Fibroblast of mammary gland (primary cell): ENCODE measurements around the gene PCDHGB6.
A peak's percentile ranks its signal among the peaks of the same experiment; 100 is the strongest.

ENCODE experiments used
- DNase-seq: peaks from one replicate; pipeline ENCODE4 v3.0.0-alpha.2; 2010; ENCODE audit warnings: low read depth
- H3K4me3 ChIP-seq: 2 replicates; pipeline ENCODE4 v1.5.1; 2011; ENCODE audit warnings: low read depth, mild to moderate bottlenecking, low read length, moderate library complexity; ENCODE audit not compliant: control insufficient read depth
- TF ChIP-seq, protein P1 (sequence below): conservative IDR thresholded peaks from 2 replicates; pipeline ENCODE4 v1.5.1; 2011; ENCODE audit warnings: low read depth, low read length, inconsistent platforms; ENCODE audit not compliant: control insufficient read depth, insufficient read depth

Gene PCDHGB6

DNA sequence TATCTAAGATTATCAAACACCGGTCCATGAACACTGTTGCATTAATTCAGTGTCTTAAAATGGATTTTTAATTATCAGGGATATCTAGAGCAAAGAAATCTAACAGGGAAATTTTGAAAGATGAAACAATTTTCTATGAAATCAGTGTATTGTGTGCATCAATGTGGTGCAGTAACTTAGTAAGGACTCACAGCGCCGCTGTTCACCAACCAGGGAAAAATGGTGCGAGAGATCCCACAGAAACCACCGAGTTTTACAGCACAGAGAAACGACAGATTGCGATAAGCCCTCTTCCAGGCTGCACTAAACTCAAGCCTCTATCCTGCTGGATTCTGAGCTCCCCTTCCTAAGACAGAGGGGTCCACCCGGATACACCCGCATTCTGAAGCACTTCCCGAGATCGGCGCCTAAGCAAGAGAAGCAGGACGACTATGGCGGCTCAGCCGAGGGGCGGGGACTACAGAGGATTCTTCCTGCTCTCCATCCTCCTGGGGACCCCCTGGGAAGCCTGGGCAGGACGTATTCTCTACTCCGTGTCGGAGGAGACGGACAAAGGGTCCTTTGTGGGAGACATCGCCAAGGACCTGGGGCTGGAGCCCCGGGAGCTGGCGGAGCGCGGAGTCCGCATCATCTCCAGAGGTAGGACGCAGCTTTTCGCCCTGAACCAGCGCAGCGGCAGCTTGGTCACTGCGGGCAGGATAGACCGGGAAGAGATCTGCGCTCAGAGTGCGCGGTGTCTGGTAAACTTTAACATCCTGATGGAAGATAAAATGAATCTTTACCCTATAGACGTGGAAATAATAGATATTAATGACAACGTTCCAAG is 25.1 kb upstream of the PCDHGB6 start, which contains the start of gene PCDHGA7:
PCDHGA7 (plus strand) TSS at position 274 of the 826 bp plus-strand sequence; CDS start at position 432, 158 bp downstream.
- peak; percentile 54 for DNase-seq
- TF ChIP-seq, protein P1, sequence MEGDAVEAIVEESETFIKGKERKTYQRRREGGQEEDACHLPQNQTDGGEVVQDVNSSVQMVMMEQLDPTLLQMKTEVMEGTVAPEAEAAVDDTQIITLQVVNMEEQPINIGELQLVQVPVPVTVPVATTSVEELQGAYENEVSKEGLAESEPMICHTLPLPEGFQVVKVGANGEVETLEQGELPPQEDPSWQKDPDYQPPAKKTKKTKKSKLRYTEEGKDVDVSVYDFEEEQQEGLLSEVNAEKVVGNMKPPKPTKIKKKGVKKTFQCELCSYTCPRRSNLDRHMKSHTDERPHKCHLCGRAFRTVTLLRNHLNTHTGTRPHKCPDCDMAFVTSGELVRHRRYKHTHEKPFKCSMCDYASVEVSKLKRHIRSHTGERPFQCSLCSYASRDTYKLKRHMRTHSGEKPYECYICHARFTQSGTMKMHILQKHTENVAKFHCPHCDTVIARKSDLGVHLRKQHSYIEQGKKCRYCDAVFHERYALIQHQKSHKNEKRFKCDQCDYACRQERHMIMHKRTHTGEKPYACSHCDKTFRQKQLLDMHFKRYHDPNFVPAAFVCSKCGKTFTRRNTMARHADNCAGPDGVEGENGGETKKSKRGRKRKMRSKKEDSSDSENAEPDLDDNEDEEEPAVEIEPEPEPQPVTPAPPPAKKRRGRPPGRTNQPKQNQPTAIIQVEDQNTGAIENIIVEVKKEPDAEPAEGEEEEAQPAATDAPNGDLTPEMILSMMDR, result peak; percentile 60
- H3K4me3 ChIP-seq, result peak within 1 kb of the TSS; percentile 57

DNA sequence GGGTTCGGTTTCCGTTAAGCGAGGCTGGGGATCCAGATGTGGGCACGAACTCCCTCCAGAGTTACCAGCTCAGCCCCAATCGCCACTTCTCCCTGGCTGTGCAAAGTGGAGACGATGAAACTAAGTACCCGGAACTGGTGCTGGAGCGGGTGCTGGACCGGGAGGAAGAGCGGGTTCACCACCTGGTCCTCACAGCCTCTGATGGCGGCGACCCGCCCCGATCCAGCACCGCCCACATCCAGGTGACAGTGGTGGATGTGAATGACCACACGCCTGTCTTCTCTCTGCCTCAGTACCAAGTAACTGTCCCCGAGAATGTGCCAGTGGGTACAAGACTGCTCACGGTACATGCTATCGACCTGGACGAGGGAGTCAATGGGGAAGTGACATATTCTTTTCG is 24.5 kb upstream of the PCDHGB6 start:
- peak overlapping the region; percentile 57 for H3K4me3 ChIP-seq
- TF ChIP-seq, protein P1, result no peak
- no peak for DNase-seq

DNA sequence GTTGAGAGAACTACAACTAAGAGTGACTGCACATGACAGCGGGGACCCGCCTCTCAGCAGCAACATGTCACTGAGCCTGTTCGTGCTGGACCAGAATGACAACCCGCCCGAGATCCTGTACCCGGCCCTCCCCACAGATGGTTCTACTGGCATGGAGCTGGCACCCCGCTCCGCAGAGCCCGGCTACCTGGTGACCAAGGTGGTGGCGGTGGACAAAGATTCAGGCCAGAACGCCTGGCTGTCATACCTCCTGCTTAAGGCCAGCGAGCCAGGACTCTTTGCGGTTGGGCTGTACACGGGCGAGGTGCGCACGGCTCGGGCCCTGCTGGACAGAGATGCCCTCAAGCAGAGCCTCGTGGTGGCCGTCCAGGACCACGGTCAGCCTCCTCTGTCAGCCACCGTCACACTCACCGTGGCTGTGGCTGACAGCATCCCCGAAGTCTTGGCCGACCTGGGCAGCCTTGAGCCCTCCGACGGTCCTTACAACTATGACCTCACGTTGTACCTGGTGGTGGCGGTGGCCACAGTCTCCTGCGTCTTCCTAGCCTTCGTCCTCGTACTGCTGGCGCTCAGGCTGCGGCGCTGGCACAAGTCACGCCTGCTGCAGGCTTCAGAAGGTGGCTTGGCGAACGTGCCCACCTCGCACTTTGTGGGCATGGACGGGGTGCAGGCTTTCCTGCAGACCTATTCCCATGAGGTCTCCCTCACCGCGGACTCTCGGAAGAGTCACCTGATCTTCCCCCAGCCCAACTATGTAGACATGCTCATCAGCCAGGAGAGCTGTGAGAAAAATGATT is 23.2 kb upstream of the PCDHGB6 start:
- H3K4me3 ChIP-seq, result no peak overlapping the region
- TF ChIP-seq, protein P1, result no peak
- no peak for DNase-seq

DNA sequence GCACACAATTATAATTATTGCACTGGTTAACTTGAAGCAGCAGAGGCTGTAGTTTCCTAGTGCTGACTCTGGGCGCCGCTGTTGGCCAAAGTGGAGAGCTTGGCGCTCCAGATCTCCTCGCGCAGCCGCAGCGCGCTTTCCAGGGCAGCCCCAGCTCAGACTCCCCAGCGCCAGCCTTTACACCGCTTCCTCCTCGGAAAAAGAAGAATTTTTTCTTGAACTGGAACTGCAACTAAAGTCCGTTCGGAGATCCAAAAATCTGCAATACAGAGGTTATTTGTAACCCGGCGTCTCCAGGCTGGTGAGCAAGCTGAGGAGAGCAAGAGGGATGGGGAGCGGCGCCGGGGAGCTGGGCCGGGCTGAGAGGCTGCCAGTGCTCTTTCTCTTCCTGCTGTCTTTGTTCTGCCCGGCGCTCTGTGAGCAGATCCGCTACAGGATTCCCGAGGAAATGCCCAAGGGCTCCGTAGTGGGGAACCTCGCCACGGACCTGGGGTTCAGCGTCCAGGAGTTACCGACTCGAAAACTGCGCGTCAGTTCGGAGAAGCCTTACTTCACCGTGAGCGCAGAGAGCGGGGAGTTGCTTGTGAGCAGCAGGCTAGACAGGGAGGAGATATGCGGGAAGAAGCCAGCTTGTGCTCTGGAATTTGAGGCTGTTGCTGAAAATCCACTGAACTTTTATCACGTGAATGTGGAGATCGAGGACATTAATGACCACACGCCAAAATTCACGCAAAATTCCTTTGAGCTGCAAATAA is 20.1 kb upstream of the PCDHGB6 start, which contains the start of gene PCDHGB4:
PCDHGB4 (plus strand) TSS at position 142 of the 755 bp plus-strand sequence; CDS start at position 329, 187 bp downstream.
- peak within 1 kb of the TSS; percentile 44 for H3K4me3 ChIP-seq
- DNase-seq, result peak; percentile 55
- TF ChIP-seq, protein P1, result peak; percentile 55

DNA sequence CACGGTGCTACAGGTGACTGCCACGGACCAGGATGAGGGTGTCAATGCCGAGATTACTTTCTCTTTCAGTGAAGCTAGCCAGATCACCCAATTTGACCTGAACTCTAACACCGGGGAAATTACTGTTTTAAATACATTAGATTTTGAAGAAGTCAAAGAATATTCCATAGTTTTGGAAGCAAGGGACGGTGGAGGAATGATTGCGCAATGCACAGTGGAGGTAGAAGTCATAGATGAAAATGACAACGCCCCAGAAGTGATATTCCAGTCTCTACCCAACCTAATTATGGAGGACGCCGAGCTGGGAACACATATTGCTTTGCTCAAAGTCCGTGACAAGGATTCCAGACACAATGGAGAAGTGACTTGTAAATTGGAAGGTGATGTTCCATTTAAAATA is 19.2 kb upstream of the PCDHGB6 start:
- H3K4me3 ChIP-seq, result no peak overlapping the region
- no peak for DNase-seq
- TF ChIP-seq, protein P1, result no peak

DNA sequence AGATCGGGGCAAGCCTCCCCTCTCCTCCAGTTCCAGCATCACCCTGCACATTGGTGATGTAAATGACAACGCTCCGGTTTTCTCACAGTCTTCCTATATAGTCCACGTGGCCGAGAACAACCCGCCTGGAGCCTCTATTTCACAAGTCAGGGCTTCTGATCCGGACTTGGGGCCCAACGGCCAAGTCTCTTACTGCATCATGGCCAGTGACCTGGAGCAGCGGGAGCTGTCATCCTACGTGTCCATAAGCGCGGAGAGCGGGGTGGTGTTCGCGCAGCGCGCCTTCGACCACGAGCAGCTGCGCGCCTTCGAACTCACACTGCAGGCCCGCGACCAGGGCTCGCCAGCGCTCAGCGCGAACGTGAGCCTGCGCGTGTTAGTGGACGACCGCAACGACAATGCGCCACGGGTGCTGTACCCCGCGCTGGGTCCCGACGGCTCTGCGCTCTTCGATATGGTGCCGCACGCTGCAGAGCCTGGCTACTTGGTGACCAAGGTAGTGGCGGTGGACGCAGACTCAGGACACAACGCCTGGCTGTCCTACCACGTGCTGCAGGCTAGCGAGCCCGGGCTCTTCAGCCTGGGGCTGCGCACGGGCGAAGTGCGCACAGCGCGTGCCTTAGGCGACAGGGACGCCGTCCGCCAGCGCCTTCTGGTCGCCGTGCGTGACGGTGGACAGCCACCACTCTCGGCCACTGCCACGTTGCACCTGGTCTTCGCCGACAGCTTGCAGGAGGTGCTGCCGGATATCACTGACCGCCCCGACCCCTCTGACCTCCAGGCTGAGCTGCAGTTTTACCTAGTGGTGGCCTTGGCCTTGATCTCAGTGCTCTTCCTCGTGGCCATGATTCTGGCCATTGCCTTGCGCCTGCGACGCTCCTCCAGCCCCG is 18.4 kb upstream of the PCDHGB6 start:
- TF ChIP-seq, protein P1, result no peak
- H3K4me3 ChIP-seq, result no peak overlapping the region
- DNase-seq, result no peak
